HepG2 (cell line): ENCODE data around the gene HMGCR. TPM values are rescaled to one million over a fixed set of nuclear protein-coding genes. Genes with fewer than 3 reads are reported as not detected.
A peak's percentile ranks its signal among the peaks of the same experiment; 100 is the strongest.

Source experiments
- CEBPB ChIP-seq: IDR thresholded peaks from 2 replicates; pipeline ENCODE4 v1.6.1; 2011; ENCODE audit warnings: low read depth, low read length, improper control_type of control experiment, borderline replicate concordance
- EZH2 ChIP-seq: conservative IDR thresholded peaks from 2 replicates; pipeline ENCODE4 v1.6.1; 2012; ENCODE audit warnings: mild to moderate bottlenecking, low read depth, low read length, moderate library complexity
- GMEB2 ChIP-seq: IDR thresholded peaks from 2 replicates; pipeline ENCODE4 v1.6.1; 2016; ENCODE audit warnings: missing biosample characterization, missing genetic modification reagents, low read depth
- HCFC1 ChIP-seq: fragments of 150-350 bp; IDR thresholded peaks from 2 replicates; pipeline ENCODE4 v1.6.1; 2014; ENCODE audit warnings: low read depth, low read length
- IRF9 ChIP-seq: sonication (generic); formaldehyde crosslinking; IDR thresholded peaks from 2 replicates; pipeline ENCODE4 v1.8.0; 2022; ENCODE audit warnings: missing genetic modification reagents, mild to moderate bottlenecking, borderline replicate concordance
- KDM4B ChIP-seq: sonication (generic); formaldehyde crosslinking; IDR thresholded peaks from 2 replicates; pipeline ENCODE4 v1.4.0; 2020; ENCODE audit warnings: missing genetic modification reagents
- NFIB ChIP-seq: sonication (generic); formaldehyde crosslinking; IDR thresholded peaks from 2 replicates; pipeline ENCODE4 v1.9.0; 2021; ENCODE audit warnings: missing genetic modification reagents, mild to moderate bottlenecking, borderline replicate concordance
- PLSCR1 ChIP-seq: sonication (generic); formaldehyde crosslinking; IDR thresholded peaks from 2 replicates; pipeline ENCODE4 v1.5.0; 2020; ENCODE audit warnings: missing genetic modification reagents, mild to moderate bottlenecking, borderline replicate concordance
- REPIN1 ChIP-seq: sonication (generic); formaldehyde crosslinking; IDR thresholded peaks from 2 replicates; pipeline ENCODE4 v1.8.0; 2022; ENCODE audit warnings: missing genetic modification reagents, low read depth, mild to moderate bottlenecking, borderline replicate concordance
- RNF2 ChIP-seq: fragments of 450-650 bp; conservative IDR thresholded peaks from 2 replicates; pipeline ENCODE4 v1.6.1; 2016; ENCODE audit warnings: low read depth
- TOPORS ChIP-seq: sonication (generic); formaldehyde crosslinking; IDR thresholded peaks from 2 replicates; pipeline ENCODE4 v1.8.0; 2023; ENCODE audit warnings: mild to moderate bottlenecking, missing genetic modification reagents
- XBP1 ChIP-seq: sonication (generic); formaldehyde crosslinking; IDR thresholded peaks from 2 replicates; pipeline ENCODE4 v1.5.0; 2020; ENCODE audit warnings: missing genetic modification reagents
- ZBTB34 ChIP-seq: sonication (generic); formaldehyde crosslinking; IDR thresholded peaks from 2 replicates; pipeline ENCODE4 v1.8.0; 2022; ENCODE audit warnings: mild to moderate bottlenecking, missing genetic modification reagents
- ZNF746 ChIP-seq: sonication (generic); formaldehyde crosslinking; IDR thresholded peaks from 2 replicates; pipeline ENCODE4 v1.8.0; 2022; ENCODE audit warnings: mild to moderate bottlenecking, missing genetic modification reagents
- ZNF784 ChIP-seq: sonication (generic); formaldehyde crosslinking; IDR thresholded peaks from 2 replicates; pipeline ENCODE4 v1.5.1; 2020; ENCODE audit warnings: missing genetic modification reagents, mild to moderate bottlenecking, borderline replicate concordance
- ZXDC ChIP-seq: sonication (generic); formaldehyde crosslinking; IDR thresholded peaks from 2 replicates; pipeline ENCODE4 v1.5.0; 2020; ENCODE audit warnings: mild to moderate bottlenecking, missing genetic modification reagents
- polyA plus RNA-seq, 8 experiments: library from polyadenylated mRNA; depleted of rRNA in 3 of 8; stranded (reverse) in 7 of 8; unstranded in 1 of 8; fragments of >200 nt; fragmentation: Illumina TruSeq in 4 of 8; extraction: Trizol in 4 of 8; gene quantifications; 2 replicates each; pipeline versions ENCODE4 v1.2.1 to v1.2.3, GENCODE V29; 2011 to 2016; ENCODE audit warnings: low read depth in 4 of 8, missing spikeins in 1 of 8, mixed read lengths in 1 of 8; ENCODE audit not compliant: insufficient read depth in 1 of 8
- total RNA-seq, 5 experiments: library from RNA; depleted of rRNA; stranded (reverse); fragments of >200 nt; fragmentation: Illumina TruSeq; extraction: Trizol; gene quantifications; 2 replicates each; pipeline ENCODE4 v1.2.3, GENCODE V29; 2016; ENCODE audit warnings: low read depth in 1 of 5

The HMGCR gene
- total and polyA plus RNA-seq, 2 of the 13 experiments (the other 11 are each of a cell fraction or from before 2014, with no cell fraction given) = 43.0 to 144 TPM

GRCh38 chr5:75336615-75337336, at the start of gene HMGCR (continued):
- TF ChIP-seq IRF9 (peak; percentile 74), NFIB (CRISPR knock-in tag) (no peak), XBP1 (no peak), PLSCR1 (CRISPR knock-in tag) (no peak), EZH2 (no peak), ZXDC (no peak), CEBPB (no peak), ZNF746 (CRISPR knock-in tag) (no peak; the same call in 1 of the 2 replicates), KDM4B (CRISPR knock-in tag) (no peak), RNF2 (peak; percentile 87; the same call in 1 of the 2 replicates), ZBTB34 (CRISPR knock-in tag) (no peak), ZNF784 (CRISPR knock-in tag) (no peak), REPIN1 (peak; percentile 98), HCFC1 (peak; percentile 11; the same call in 1 of the 2 replicates), TOPORS (CRISPR knock-in tag) (peak; percentile 83), GMEB2 (CRISPR knock-in tag) (no peak; the same call in none of the 2 replicates)
